K562 (cell line): ENCODE data around the gene MRPL41. TPM values are rescaled to one million over a fixed set of nuclear protein-coding genes. Genes with fewer than 3 reads are reported as not detected.
A peak's percentile ranks its signal among the peaks of the same experiment; 100 is the strongest.

ENCODE experiments used
- BCL6 ChIP-seq: fragments of 250-450 bp; sonication (Bioruptor Pico); IDR thresholded peaks from 2 replicates; pipeline ENCODE4 v1.4.0; 2020
- CXXC5 ChIP-seq: fragments of 250-450 bp; sonication (Bioruptor Pico); IDR thresholded peaks from 2 replicates; pipeline ENCODE4 v1.8.0; 2022; ENCODE audit warnings: inconsistent platforms, mild to moderate bottlenecking, moderate library complexity
- GATAD2B ChIP-seq: fragments of 450-650 bp; IDR thresholded peaks from 2 replicates; pipeline ENCODE4 v1.6.1; 2017; ENCODE audit warnings: mild to moderate bottlenecking, borderline replicate concordance
- HES1 ChIP-seq: fragments of 450-650 bp; IDR thresholded peaks from 2 replicates; pipeline ENCODE4 v1.6.1; 2016; ENCODE audit warnings: low read depth, mild to moderate bottlenecking, moderate library complexity
- KAT2B ChIP-seq: IDR thresholded peaks from one replicate; pipeline ENCODE4 v1.6.1; 2012; ENCODE audit warnings: low read depth, mild to moderate bottlenecking, control low read depth, inconsistent platforms, low read length, moderate library complexity
- KDM4B ChIP-seq, 2 experiments: fragments of 450-650 bp in 1 of 2; sonication (generic) in 1 of 2; IDR thresholded peaks; 2 replicates each; pipeline ENCODE4 v1.6.1; 2016 to 2017; ENCODE audit warnings: borderline replicate concordance in 2 of 2, antibody characterized with exemption in 1 of 2, low read depth in 1 of 2, mild to moderate bottlenecking in 1 of 2
- NFATC3 ChIP-seq: fragments of 450-650 bp; IDR thresholded peaks from 2 replicates; pipeline ENCODE4 v1.6.1; 2017; ENCODE audit warnings: mild to moderate bottlenecking
- RAD21 ChIP-seq, 2 experiments: fragments of 250-450 bp in 1 of 2; fragments of 450-650 bp in 1 of 2; sonication (Bioruptor Pico) in 1 of 2; formaldehyde crosslinking in 1 of 2; IDR thresholded peaks in 1 of 2; conservative IDR thresholded peaks in 1 of 2; 2 replicates each; pipeline versions ENCODE4 v1.4.0 to v1.8.0; 2020 to 2022; ENCODE audit warnings: mild to moderate bottlenecking in 2 of 2, moderate library complexity in 1 of 2
- SAFB2 ChIP-seq: fragments of 200-400 bp; formaldehyde crosslinking; IDR thresholded peaks from 2 replicates; pipeline ENCODE4 v1.6.1; 2018; ENCODE audit warnings: borderline replicate concordance, low read length, low read depth, moderate library complexity; ENCODE audit not compliant: severe bottlenecking
- TBL1XR1 ChIP-seq, 2 experiments: IDR thresholded peaks; 2 replicates each; pipeline ENCODE4 v1.6.1; 2012; ENCODE audit warnings: improper control_type of control experiment in 2 of 2, low read length in 2 of 2, mild to moderate bottlenecking in 1 of 2
- TCF7 ChIP-seq: sonication (generic); IDR thresholded peaks from 2 replicates; pipeline ENCODE4 v1.6.1; 2016; ENCODE audit warnings: antibody characterized with exemption, borderline replicate concordance
- ZBTB8A ChIP-seq: fragments of 450-650 bp; IDR thresholded peaks from 2 replicates; pipeline ENCODE4 v1.6.1; 2018; ENCODE audit warnings: mild to moderate bottlenecking, moderate library complexity; ENCODE audit not compliant: partially characterized antibody
- ZEB2 ChIP-seq: fragments of 450-650 bp; IDR thresholded peaks from 2 replicates; pipeline ENCODE4 v1.6.1; 2016
- ZFP1 ChIP-seq: fragments of 450-650 bp; formaldehyde crosslinking; IDR thresholded peaks from 2 replicates; pipeline ENCODE4 v1.4.0; 2020; ENCODE audit warnings: mild to moderate bottlenecking, mixed read lengths
- ZFX ChIP-seq: sonication (generic); formaldehyde crosslinking; IDR thresholded peaks from 2 replicates; pipeline ENCODE4 v1.8.0; 2022; ENCODE audit warnings: mild to moderate bottlenecking, missing genetic modification reagents, moderate library complexity
- polyA plus RNA-seq, 8 experiments: library from polyadenylated mRNA; depleted of rRNA in 4 of 8; stranded (reverse) in 5 of 8; unstranded in 3 of 8; fragments of >200 nt; fragmentation: Nextera tagmentation in 2 of 8; fragmentation: Illumina TruSeq in 1 of 8; extraction: Ambion mirVana in 2 of 8; extraction: Trizol in 1 of 8; gene quantifications; 2 replicates each; pipeline versions ENCODE4 v1.2.1 to v1.2.3, GENCODE V29; 2011 to 2014; ENCODE audit warnings: inconsistent platforms in 1 of 8, missing spikeins in 1 of 8
- total RNA-seq, 7 experiments: library from RNA; depleted of rRNA in 6 of 7; stranded (reverse); fragments of >200 nt in 6 of 7; fragmentation: Illumina TruSeq in 2 of 7; extraction: Trizol in 2 of 7; gene quantifications; 2 replicates each; pipeline versions ENCODE4 v1.2.1 to v1.2.3, GENCODE V29; 2011 to 2021; ENCODE audit warnings: low replicate concordance in 1 of 7
- TF ChIP-seq, protein P1 (sequence below), 2 experiments: IDR thresholded peaks; 2 replicates each; pipeline ENCODE4 v1.6.1; 2011; ENCODE audit warnings: borderline replicate concordance in 1 of 2, control low read depth in 1 of 2, low read depth in 1 of 2, low read length in 1 of 2, mild to moderate bottlenecking in 1 of 2, mixed read lengths in 1 of 2, moderate library complexity in 1 of 2; ENCODE audit not compliant: insufficient read depth in 1 of 2, insufficient read length in 1 of 2, poor library complexity in 1 of 2, severe bottlenecking in 1 of 2; ENCODE audit errors: extremely low read depth in 1 of 2
- TF ChIP-seq, protein P2 (sequence below): sonication (generic); formaldehyde crosslinking; IDR thresholded peaks from 2 replicates; pipeline ENCODE4 v1.8.1; 2023; ENCODE audit warnings: mild to moderate bottlenecking, missing genetic modification reagents
- TF ChIP-seq, protein P3 (sequence below): fragments of 250-450 bp; sonication (Bioruptor Pico); IDR thresholded peaks from 2 replicates; pipeline ENCODE4 v1.4.0; 2020; ENCODE audit warnings: mild to moderate bottlenecking, moderate library complexity, borderline replicate concordance
- TF ChIP-seq, protein P4 (sequence below): fragments of 450-650 bp; IDR thresholded peaks from 2 replicates; pipeline ENCODE4 v1.7.0; 2016; ENCODE audit warnings: borderline replicate concordance

The MRPL41 gene
- total and polyA plus RNA-seq, 9 of the 15 experiments (the other 6 are each of a cell fraction or from before 2014, with no cell fraction given) = 2.6 to 259 (median 21.6) TPM

GRCh38 chr9:137551264-137552021, at the start of gene MRPL41 (continued):
- TF ChIP-seq RAD21 (CRISPR knock-in tag; conservative IDR thresholded peaks at IDR 0.05 in 1 of 2, IDR thresholded peaks at IDR 0.05 in 1 of 2) (peak; percentile 49 to 58), ZBTB8A (no peak), TCF7 (no peak), NFATC3 (no peak), BCL6 (CRISPR knock-in tag) (no peak), GATAD2B (peak; percentile 48; the same call in 1 of the 2 replicates), CXXC5 (CRISPR knock-in tag) (peak; percentile 68), ZFP1 (CRISPR knock-in tag) (no peak), KAT2B (no peak), SAFB2 (no peak), HES1 (no peak), KDM4B (IDR thresholded peaks at IDR 0.05; ENCODE audit: borderline replicate concordance in 2 of 2, low read depth in 1 of 2) (no peak), ZEB2 (no peak), ZFX (CRISPR knock-in tag) (peak; percentile 53), TBL1XR1 (IDR thresholded peaks at IDR 0.05; ENCODE audit: low read length in 2 of 2) (no peak)
- TF ChIP-seq, protein P1, sequence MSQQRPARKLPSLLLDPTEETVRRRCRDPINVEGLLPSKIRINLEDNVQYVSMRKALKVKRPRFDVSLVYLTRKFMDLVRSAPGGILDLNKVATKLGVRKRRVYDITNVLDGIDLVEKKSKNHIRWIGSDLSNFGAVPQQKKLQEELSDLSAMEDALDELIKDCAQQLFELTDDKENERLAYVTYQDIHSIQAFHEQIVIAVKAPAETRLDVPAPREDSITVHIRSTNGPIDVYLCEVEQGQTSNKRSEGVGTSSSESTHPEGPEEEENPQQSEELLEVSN (IDR thresholded peaks at IDR 0.05; ENCODE audit: borderline replicate concordance in 1 of 2, extremely low read depth in 1 of 2, insufficient read depth in 1 of 2, insufficient read length in 1 of 2, low read depth in 1 of 2, low read length in 1 of 2, poor library complexity in 1 of 2, severe bottlenecking in 1 of 2) = peak in 1 of 2 experiments; percentile 78
- TF ChIP-seq, protein P2, sequence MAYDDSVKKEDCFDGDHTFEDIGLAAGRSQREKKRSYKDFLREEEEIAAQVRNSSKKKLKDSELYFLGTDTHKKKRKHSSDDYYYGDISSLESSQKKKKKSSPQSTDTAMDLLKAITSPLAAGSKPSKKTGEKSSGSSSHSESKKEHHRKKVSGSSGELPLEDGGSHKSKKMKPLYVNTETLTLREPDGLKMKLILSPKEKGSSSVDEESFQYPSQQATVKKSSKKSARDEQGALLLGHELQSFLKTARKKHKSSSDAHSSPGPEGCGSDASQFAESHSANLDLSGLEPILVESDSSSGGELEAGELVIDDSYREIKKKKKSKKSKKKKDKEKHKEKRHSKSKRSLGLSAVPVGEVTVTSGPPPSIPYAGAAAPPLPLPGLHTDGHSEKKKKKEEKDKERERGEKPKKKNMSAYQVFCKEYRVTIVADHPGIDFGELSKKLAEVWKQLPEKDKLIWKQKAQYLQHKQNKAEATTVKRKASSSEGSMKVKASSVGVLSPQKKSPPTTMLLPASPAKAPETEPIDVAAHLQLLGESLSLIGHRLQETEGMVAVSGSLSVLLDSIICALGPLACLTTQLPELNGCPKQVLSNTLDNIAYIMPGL (CRISPR knock-in tag) = peak; percentile 36; the same call in 1 of the 2 replicates
- TF ChIP-seq, protein P3, sequence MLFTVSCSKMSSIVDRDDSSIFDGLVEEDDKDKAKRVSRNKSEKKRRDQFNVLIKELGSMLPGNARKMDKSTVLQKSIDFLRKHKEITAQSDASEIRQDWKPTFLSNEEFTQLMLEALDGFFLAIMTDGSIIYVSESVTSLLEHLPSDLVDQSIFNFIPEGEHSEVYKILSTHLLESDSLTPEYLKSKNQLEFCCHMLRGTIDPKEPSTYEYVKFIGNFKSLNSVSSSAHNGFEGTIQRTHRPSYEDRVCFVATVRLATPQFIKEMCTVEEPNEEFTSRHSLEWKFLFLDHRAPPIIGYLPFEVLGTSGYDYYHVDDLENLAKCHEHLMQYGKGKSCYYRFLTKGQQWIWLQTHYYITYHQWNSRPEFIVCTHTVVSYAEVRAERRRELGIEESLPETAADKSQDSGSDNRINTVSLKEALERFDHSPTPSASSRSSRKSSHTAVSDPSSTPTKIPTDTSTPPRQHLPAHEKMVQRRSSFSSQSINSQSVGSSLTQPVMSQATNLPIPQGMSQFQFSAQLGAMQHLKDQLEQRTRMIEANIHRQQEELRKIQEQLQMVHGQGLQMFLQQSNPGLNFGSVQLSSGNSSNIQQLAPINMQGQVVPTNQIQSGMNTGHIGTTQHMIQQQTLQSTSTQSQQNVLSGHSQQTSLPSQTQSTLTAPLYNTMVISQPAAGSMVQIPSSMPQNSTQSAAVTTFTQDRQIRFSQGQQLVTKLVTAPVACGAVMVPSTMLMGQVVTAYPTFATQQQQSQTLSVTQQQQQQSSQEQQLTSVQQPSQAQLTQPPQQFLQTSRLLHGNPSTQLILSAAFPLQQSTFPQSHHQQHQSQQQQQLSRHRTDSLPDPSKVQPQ (CRISPR knock-in tag) = no peak
- TF ChIP-seq, protein P4, sequence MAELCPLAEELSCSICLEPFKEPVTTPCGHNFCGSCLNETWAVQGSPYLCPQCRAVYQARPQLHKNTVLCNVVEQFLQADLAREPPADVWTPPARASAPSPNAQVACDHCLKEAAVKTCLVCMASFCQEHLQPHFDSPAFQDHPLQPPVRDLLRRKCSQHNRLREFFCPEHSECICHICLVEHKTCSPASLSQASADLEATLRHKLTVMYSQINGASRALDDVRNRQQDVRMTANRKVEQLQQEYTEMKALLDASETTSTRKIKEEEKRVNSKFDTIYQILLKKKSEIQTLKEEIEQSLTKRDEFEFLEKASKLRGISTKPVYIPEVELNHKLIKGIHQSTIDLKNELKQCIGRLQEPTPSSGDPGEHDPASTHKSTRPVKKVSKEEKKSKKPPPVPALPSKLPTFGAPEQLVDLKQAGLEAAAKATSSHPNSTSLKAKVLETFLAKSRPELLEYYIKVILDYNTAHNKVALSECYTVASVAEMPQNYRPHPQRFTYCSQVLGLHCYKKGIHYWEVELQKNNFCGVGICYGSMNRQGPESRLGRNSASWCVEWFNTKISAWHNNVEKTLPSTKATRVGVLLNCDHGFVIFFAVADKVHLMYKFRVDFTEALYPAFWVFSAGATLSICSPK = no peak
